OCI-LY1 (cell line): ENCODE data around the gene CHST11.

Experiments
- H2AFZ ChIP-seq: fragments of 200-600 bp; sonication (generic), shearing (Covaris generic); 2 replicates; pipeline ENCODE4 v1.6.0; 2014; ENCODE audit warnings: antibody characterized with exemption, mild to moderate bottlenecking, low read length
- H3F3A ChIP-seq: fragments of 200-600 bp; sonication (generic), shearing (Covaris generic); 2 replicates; pipeline ENCODE4 v1.6.0; 2014; ENCODE audit warnings: mild to moderate bottlenecking, antibody characterized with exemption, low read length, moderate library complexity; ENCODE audit not compliant: insufficient read depth
- H3K27ac ChIP-seq: fragments of 200-600 bp; sonication (generic); 2 replicates; pipeline ENCODE4 v1.5.1; 2014; ENCODE audit warnings: low read length, mixed run types, mild to moderate bottlenecking, low read depth; ENCODE audit not compliant: poor library complexity, severe bottlenecking
- H3K27me3 ChIP-seq: fragments of 200-600 bp; sonication (generic); 2 replicates; pipeline ENCODE4 v1.6.0; 2014; ENCODE audit warnings: antibody characterized with exemption, mild to moderate bottlenecking, low read length, moderate library complexity; ENCODE audit not compliant: insufficient read depth
- H3K36me3 ChIP-seq: fragments of 200-600 bp; sonication (generic); 2 replicates; pipeline ENCODE4 v1.6.1; 2014; ENCODE audit warnings: mild to moderate bottlenecking, antibody characterized with exemption, low read length, moderate library complexity, mixed read lengths; ENCODE audit not compliant: insufficient read depth
- H3K4me1 ChIP-seq: fragments of 200-600 bp; sonication (generic); 2 replicates; pipeline ENCODE4 v1.5.1; 2014; ENCODE audit warnings: mild to moderate bottlenecking, low read length, moderate library complexity; ENCODE audit not compliant: insufficient read depth, severe bottlenecking
- H3K4me2 ChIP-seq: fragments of 200-600 bp; sonication (generic), shearing (Covaris generic); 2 replicates; pipeline ENCODE4 v1.6.1; 2014; ENCODE audit warnings: low read length
- H3K4me3 ChIP-seq: fragments of 200-600 bp; sonication (generic); 2 replicates; pipeline ENCODE4 v1.5.1; 2014; ENCODE audit warnings: low read length, low read depth, mild to moderate bottlenecking, mixed read lengths; ENCODE audit not compliant: poor library complexity, severe bottlenecking
- H3K79me2 ChIP-seq: fragments of 200-600 bp; shearing (Covaris generic); 2 replicates; pipeline ENCODE4 v1.6.1; 2016; ENCODE audit warnings: mixed run types, low read length, mixed read lengths; ENCODE audit not compliant: insufficient read depth
- H3K9ac ChIP-seq: fragments of 200-600 bp; sonication (generic), shearing (Covaris generic); 2 replicates; pipeline ENCODE4 v1.6.1; 2014; ENCODE audit warnings: mild to moderate bottlenecking, low read length, mixed read lengths
- H3K9me2 ChIP-seq: fragments of 200-600 bp; sonication (generic), shearing (Covaris generic); 2 replicates; pipeline ENCODE4 v1.6.1; 2014; ENCODE audit warnings: low read depth, mild to moderate bottlenecking, low read length, mixed read lengths
- H3K9me3 ChIP-seq: fragments of 200-600 bp; shearing (Covaris generic); 2 replicates; pipeline ENCODE4 v1.6.1; 2014; ENCODE audit warnings: low read length, mixed read lengths
- H4K20me1 ChIP-seq: fragments of 200-600 bp; sonication (generic), shearing (Covaris generic); 2 replicates; pipeline ENCODE4 v1.6.0; 2016; ENCODE audit warnings: mild to moderate bottlenecking, low read length; ENCODE audit not compliant: insufficient read depth
- EZH2 ChIP-seq: fragments of 200-600 bp; sonication (generic), shearing (Covaris generic); IDR thresholded peaks from 2 replicates; pipeline ENCODE4 v1.8.0; 2017; ENCODE audit warnings: borderline replicate concordance, mixed run types, mild to moderate bottlenecking, antibody characterized with exemption, low read length, moderate library complexity, mixed read lengths
- TF ChIP-seq, protein P1 (sequence below): fragments of 200-600 bp; sonication (generic), shearing (Covaris generic); IDR thresholded peaks from 2 replicates; pipeline ENCODE4 v1.5.1; 2017; ENCODE audit warnings: mild to moderate bottlenecking, antibody characterized with exemption, low read length, moderate library complexity, mixed read lengths

CHST11 gene

DNA sequence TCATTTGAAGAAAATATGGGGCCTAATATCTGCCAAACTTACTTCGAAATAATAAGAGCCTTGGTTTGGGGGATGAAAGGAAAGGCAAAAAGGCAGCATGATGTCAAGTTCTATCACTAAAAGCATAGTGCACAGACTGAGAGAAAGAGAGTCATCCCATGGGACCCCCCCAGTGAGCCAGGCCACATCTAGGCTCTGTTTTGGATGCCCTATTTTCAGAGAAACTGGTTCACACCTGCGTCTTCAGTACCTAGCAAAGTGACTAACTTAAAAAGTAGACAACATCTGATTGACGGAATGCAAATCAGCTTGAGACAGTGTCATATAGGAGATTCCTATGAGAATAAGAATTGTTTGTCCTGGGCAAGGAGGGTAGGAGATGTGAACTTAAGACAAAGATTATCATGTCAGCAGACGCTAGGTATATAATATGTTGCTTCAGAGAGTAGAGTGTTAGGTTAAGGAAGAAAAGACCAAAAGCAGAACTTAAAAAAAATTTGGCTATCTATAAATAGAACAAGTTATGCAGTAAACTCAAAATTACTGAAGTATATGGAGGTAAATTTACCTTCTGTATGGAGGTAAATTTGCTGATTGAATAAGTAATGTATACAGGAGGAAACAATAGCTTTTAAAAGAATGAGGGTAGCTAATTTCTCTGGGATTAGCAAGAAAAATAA, 353.1 kb downstream of the CHST11 start:
- Histone ChIP-seq H3K36me3 (no peaks in the 10 kb centered on the region), H3K9me2 (no peaks in the 10 kb centered on the region), H3K27me3 (no peaks in the 10 kb centered on the region), H2AFZ (no peak overlapping the region), H3K27ac (no peak overlapping the region), H3F3A (no peaks in the 10 kb centered on the region), H3K4me1 (peaks cover 10% of the 10 kb centered on the region), H3K9me3 (no peaks in the 10 kb centered on the region), H3K4me3 (no peak overlapping the region), H3K79me2 (no peaks in the 10 kb centered on the region), H4K20me1 (no peaks in the 10 kb centered on the region), H3K4me2 (peak overlapping the region; percentile 16; the same call in 1 of the 2 replicates), H3K9ac (no peak overlapping the region)
- TF ChIP-seq, protein P1, sequence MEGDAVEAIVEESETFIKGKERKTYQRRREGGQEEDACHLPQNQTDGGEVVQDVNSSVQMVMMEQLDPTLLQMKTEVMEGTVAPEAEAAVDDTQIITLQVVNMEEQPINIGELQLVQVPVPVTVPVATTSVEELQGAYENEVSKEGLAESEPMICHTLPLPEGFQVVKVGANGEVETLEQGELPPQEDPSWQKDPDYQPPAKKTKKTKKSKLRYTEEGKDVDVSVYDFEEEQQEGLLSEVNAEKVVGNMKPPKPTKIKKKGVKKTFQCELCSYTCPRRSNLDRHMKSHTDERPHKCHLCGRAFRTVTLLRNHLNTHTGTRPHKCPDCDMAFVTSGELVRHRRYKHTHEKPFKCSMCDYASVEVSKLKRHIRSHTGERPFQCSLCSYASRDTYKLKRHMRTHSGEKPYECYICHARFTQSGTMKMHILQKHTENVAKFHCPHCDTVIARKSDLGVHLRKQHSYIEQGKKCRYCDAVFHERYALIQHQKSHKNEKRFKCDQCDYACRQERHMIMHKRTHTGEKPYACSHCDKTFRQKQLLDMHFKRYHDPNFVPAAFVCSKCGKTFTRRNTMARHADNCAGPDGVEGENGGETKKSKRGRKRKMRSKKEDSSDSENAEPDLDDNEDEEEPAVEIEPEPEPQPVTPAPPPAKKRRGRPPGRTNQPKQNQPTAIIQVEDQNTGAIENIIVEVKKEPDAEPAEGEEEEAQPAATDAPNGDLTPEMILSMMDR: no peak
- no peak for TF ChIP-seq EZH2
